Measurements from ENCODE around the gene ACTR5. TPM values are rescaled to one million over a fixed set of nuclear protein-coding genes. Genes with fewer than 3 reads are reported as not detected.

Gene ACTR5
- total and polyA plus RNA-seq, 2 donors (not counting 3 experiments of a cell fraction or from before 2014, with no cell fraction given), result 8.8 to 11.3 TPM

- dilution Hi-C loops (cut with MboI; ENCODE audit: extremely low pct_ligation_motif_present, low sequenced_read_pairs) (no loop called here), intact Hi-C loops (cut with micrococcal nuclease) (loop anchor here (1.0 kb wide), 2 partner anchors 17 to 85 kb away; partner anchors contain the start of gene ACTR5)
- TF ChIP-seq POLR2A (IDR thresholded peaks at IDR 0.05; ENCODE audit: low read depth, low read length) (no peak), CTCF (IDR thresholded peaks at IDR 0.05; ENCODE audit: extremely low read depth in 1 of 2, insufficient read depth in 1 of 2, low read depth in 1 of 2, low read length in 2 of 2) (no peak), GATA2 (IDR thresholded peaks at IDR 0.05; ENCODE audit: insufficient read depth, insufficient read length, low read depth, low read length) (no peak), POLR2AphosphoS5 (IDR thresholded peaks at IDR 0.05; ENCODE audit: insufficient read depth, low read depth, low read length) (no peak), EZH2 (IDR thresholded peaks at IDR 0.05; ENCODE audit: borderline replicate concordance, low read depth, low read length, severe bottlenecking) (no peak), MAX (IDR thresholded peaks at IDR 0.05; ENCODE audit: insufficient read depth, insufficient read length) (no peak), FOS (IDR thresholded peaks at IDR 0.05; ENCODE audit: borderline replicate concordance, insufficient read depth, low read length) (no peak), MYC (IDR thresholded peaks at IDR 0.05; ENCODE audit: low read depth, low read length) (no peak), JUN (IDR thresholded peaks at IDR 0.05; ENCODE audit: borderline replicate concordance, insufficient read depth, insufficient read length, low read depth) (no peak)
- Histone ChIP-seq H3K9me1 (replicated peaks; ENCODE audit: control insufficient read depth, extremely low read depth, insufficient read depth, low read length) (no peaks in the 10 kb centered on the region), H3K36me3 (ENCODE audit: control insufficient read depth in 2 of 2, extremely low read depth in 1 of 2, insufficient read depth in 2 of 2, low read length in 2 of 2) (no peaks in the 10 kb centered on the region), H4K20me1 (replicated peaks; ENCODE audit: control insufficient read depth, extremely low read depth, insufficient read depth, low read length) (no peaks in the 10 kb centered on the region), H3K27ac (ENCODE audit: insufficient read depth, low read depth, low read length) (no peak overlapping the region), H3K79me2 (ENCODE audit: control insufficient read depth, insufficient read depth, low read length) (no peaks in the 10 kb centered on the region), H3K27me3 (ENCODE audit: control insufficient read depth in 2 of 2, insufficient read depth in 2 of 2, low read length in 2 of 2) (peaks cover 60 to 74% of the 10 kb centered on the region in 2 experiments), H3K4me3 (replicated peaks in 1 of 3; ENCODE audit: insufficient read depth in 1 of 3, low read depth in 1 of 3, low read length in 3 of 3) (no peak overlapping the region), H3K9ac (replicated peaks; ENCODE audit: extremely low read depth, insufficient read depth, low read length) (no peak overlapping the region), H3K4me1 (ENCODE audit: control insufficient read depth, extremely low read depth, insufficient read depth, low read length) (peaks cover 6% of the 10 kb centered on the region), H3K4me2 (ENCODE audit: insufficient read depth, low read length) (no peak overlapping the region), H3K9me3 (replicated peaks; ENCODE audit: control insufficient read depth, insufficient read depth, low read length) (no peaks in the 10 kb centered on the region), H2AFZ (ENCODE audit: low read depth, low read length) (no peak overlapping the region)
- ChIA-PET CTCF (interaction anchor here (1.4 to 2.0 kb wide), 3 partner anchors 18 to 85 kb away, joined by 3 to 8 read pairs (median 7); no protein-coding TSS in a partner anchor), POLR2A (no interaction called here)
- no peak for FAIRE-seq
- no peak for DNase-seq (ENCODE audit: low read depth, low spot score)
- no TSS peak for BruUV-seq (replicated peaks)
These were observed 16.5 kb upstream of the ACTR5 start for GRCh38 chr20:38731738-38732113.
